ENCODE data around the gene BCL6. TPM values are rescaled to one million over a fixed set of nuclear protein-coding genes. Genes with fewer than 3 reads are reported as not detected.

The BCL6 gene
- total and polyA plus RNA-seq, 9 of the 15 experiments (the other 6 are each of a cell fraction or from before 2014, with no cell fraction given) = 0.08 to 3.5 (median 1.6) TPM

GRCh38 chr3:187759601-187760000 is 14.3 kb upstream of the BCL6 start:
- Histone ChIP-seq H3K4me1 (replicated peaks in 1 of 2; ENCODE audit: control insufficient read depth in 2 of 2, insufficient read depth in 2 of 2, low read length in 2 of 2) (no peaks in the 10 kb centered on the region), H3K4me2 (ENCODE audit: insufficient read depth, low read length) (no peak overlapping the region), H4K20me1 (replicated peaks; ENCODE audit: control insufficient read depth, insufficient read depth, low read length) (no peaks in the 10 kb centered on the region), H3K27me3 (ENCODE audit: control insufficient read depth in 2 of 2, insufficient read depth in 2 of 2, low read length in 2 of 2) (peaks cover 21 to 26% of the 10 kb centered on the region in 2 experiments; a peak in 3 of 5 replicates), H3K9me1 (ENCODE audit: control insufficient read depth, insufficient read depth, low read length) (no peaks in the 10 kb centered on the region), H3K79me2 (ENCODE audit: control insufficient read depth, insufficient read depth, low read length) (no peaks in the 10 kb centered on the region), H3K27ac (ENCODE audit: extremely low read depth, low read depth, low read length) (no peak overlapping the region), H3K9me3 (replicated peaks; ENCODE audit: control insufficient read depth, insufficient read depth, low read depth, low read length) (no peaks in the 10 kb centered on the region), H3K9ac (ENCODE audit: insufficient read depth in 1 of 2, low read depth in 2 of 2, low read length in 2 of 2) (no peak overlapping the region), H3K36me3 (ENCODE audit: control insufficient read depth, insufficient read depth, low read length) (no peaks in the 10 kb centered on the region), H3K4me3 (no peak overlapping the region), H2AFZ (ENCODE audit: low read depth, low read length) (no peak overlapping the region)
- intact Hi-C loops (cut with micrococcal nuclease) = no loop called here
- in situ Hi-C loops (cut with MboI) = no loop called here
- ChIA-PET CTCF (ENCODE audit: low intra/inter-chr PET ratio) (no interaction called here), POLR2A (interaction anchor here (0.6 to 1.4 kb wide), 3 partner anchors 9 to 111 kb away, joined by 3 read pairs; partner anchors contain the start of gene BCL6)
- FAIRE-seq (no peak), DNase-seq (ENCODE audit: extremely low read depth in 1 of 4, low spot score in 3 of 4) (no peak), ATAC-seq (no peak)
- 0% methylated on average over 1 of the region's 2 CpGs for WGBS (ENCODE audit: insufficient coverage, low coverage, missing lambda C conversion rate)
- TF ChIP-seq OTX1 (CRISPR knock-in tag; IDR thresholded peaks at IDR 0.05) (no peak), PRMT5 (CRISPR knock-in tag; IDR thresholded peaks at IDR 0.05) (no peak), LCOR (CRISPR knock-in tag; IDR thresholded peaks at IDR 0.05) (no peak), RAD21 (CRISPR knock-in tag; conservative IDR thresholded peaks at IDR 0.05 in 1 of 2, IDR thresholded peaks at IDR 0.05 in 1 of 2) (no peak), ZNF41 (CRISPR knock-in tag; conservative IDR thresholded peaks at IDR 0.05) (no peak)
- no TSS peak for BruUV-seq (replicated peaks)

GRCh38 chr3:187758318-187758955 is 13.2 kb upstream of the BCL6 start:
- in situ Hi-C loops (cut with MboI) (no loop called here), intact Hi-C loops (cut with micrococcal nuclease) (no loop called here)
- POLR2A ChIA-PET = interaction anchor here (1.4 kb wide), 2 partner anchors 8 to 13 kb away, joined by 3 read pairs; partner anchors contain the start of gene BCL6
- Histone ChIP-seq H3K4me3 (no peak overlapping the region), H3K4me2 (ENCODE audit: insufficient read depth, low read length) (no peak overlapping the region), H3K27me3 (ENCODE audit: control insufficient read depth in 2 of 2, insufficient read depth in 2 of 2, low read length in 2 of 2) (peaks cover 14 to 16% of the 10 kb centered on the region in 2 experiments; a peak in 2 of 5 replicates), H3K27ac (ENCODE audit: extremely low read depth, low read depth, low read length) (no peak overlapping the region), H3K79me2 (ENCODE audit: control insufficient read depth, insufficient read depth, low read length) (no peaks in the 10 kb centered on the region), H2AFZ (ENCODE audit: low read depth, low read length) (no peak overlapping the region), H3K4me1 (replicated peaks in 1 of 2; ENCODE audit: control insufficient read depth in 2 of 2, insufficient read depth in 2 of 2, low read length in 2 of 2) (no peaks in the 10 kb centered on the region), H3K9ac (ENCODE audit: insufficient read depth in 1 of 2, low read depth in 2 of 2, low read length in 2 of 2) (no peak overlapping the region), H3K9me1 (ENCODE audit: control insufficient read depth, insufficient read depth, low read length) (no peaks in the 10 kb centered on the region), H4K20me1 (replicated peaks; ENCODE audit: control insufficient read depth, insufficient read depth, low read length) (no peaks in the 10 kb centered on the region), H3K36me3 (ENCODE audit: control insufficient read depth, insufficient read depth, low read length) (no peaks in the 10 kb centered on the region), H3K9me3 (replicated peaks; ENCODE audit: control insufficient read depth, insufficient read depth, low read depth, low read length) (no peaks in the 10 kb centered on the region)
- no peak for TF ChIP-seq SMAD1 (IDR thresholded peaks at IDR 0.05; ENCODE audit: low read depth, low read length, partially characterized antibody)
- BruUV-seq (replicated peaks) = no TSS peak
- ATAC-seq (no peak), FAIRE-seq (no peak), DNase-seq (ENCODE audit: extremely low read depth in 1 of 4, low spot score in 3 of 4) (no peak)
- 0% methylated on average over 1 of the region's 1 CpG for WGBS (ENCODE audit: insufficient coverage, low coverage, missing lambda C conversion rate)
- CTCF ChIA-PET (ENCODE audit: low intra/inter-chr PET ratio) = no interaction called here
